Smooth muscle cell (in vitro differentiated cells): ENCODE results near the gene MROH2B. TPM values are rescaled to one million over a fixed set of nuclear protein-coding genes. Genes with fewer than 3 reads are reported as not detected.

Source experiments
- DNase-seq: peaks from one replicate; lab custom pipeline; 2025; ENCODE audit not compliant: unreplicated experiment; lab: John Stamatoyannopoulos, UW
- H2AFZ ChIP-seq: fragments of 200-600 bp; sonication (generic); 2 replicates; pipeline ENCODE4 v1.6.0; 2016; ENCODE audit warnings: antibody characterized with exemption, low read depth, mild to moderate bottlenecking
- H3F3A ChIP-seq: fragments of 200-600 bp; sonication (generic); 2 replicates; pipeline ENCODE4 v1.6.0; 2017; ENCODE audit warnings: antibody characterized with exemption, low read depth
- H3K27ac ChIP-seq: fragments of 200-600 bp; sonication (generic); 2 replicates; pipeline ENCODE4 v1.5.1; 2016; ENCODE audit warnings: low read depth, mild to moderate bottlenecking
- H3K27me3 ChIP-seq: fragments of 200-600 bp; sonication (generic); 2 replicates; pipeline ENCODE4 v1.6.1; 2016; ENCODE audit warnings: low read depth, mild to moderate bottlenecking
- H3K36me3 ChIP-seq: fragments of 200-600 bp; sonication (generic); 2 replicates; pipeline ENCODE4 v1.5.1; 2016; ENCODE audit warnings: low read depth
- H3K4me1 ChIP-seq: fragments of 200-600 bp; sonication (generic); 2 replicates; pipeline ENCODE4 v1.5.1; 2016; ENCODE audit warnings: low read depth
- H3K4me2 ChIP-seq: fragments of 200-600 bp; sonication (generic); 2 replicates; pipeline ENCODE4 v1.6.0; 2016; ENCODE audit warnings: mild to moderate bottlenecking
- H3K4me3 ChIP-seq: fragments of 200-600 bp; sonication (generic); 2 replicates; pipeline ENCODE4 v1.5.1; 2016; ENCODE audit warnings: mild to moderate bottlenecking
- H3K79me2 ChIP-seq: fragments of 200-600 bp; sonication (generic); 2 replicates; pipeline ENCODE4 v1.6.0; 2016; ENCODE audit warnings: low read depth, mild to moderate bottlenecking
- H3K9ac ChIP-seq: fragments of 200-600 bp; sonication (generic); 2 replicates; pipeline ENCODE4 v1.6.0; 2016; ENCODE audit warnings: low read depth
- H3K9me3 ChIP-seq: fragments of 200-600 bp; sonication (generic); replicated peaks from 2 replicates; pipeline ENCODE4 v1.5.1; 2016; ENCODE audit warnings: low read depth
- H4K20me1 ChIP-seq: fragments of 200-600 bp; sonication (generic); 2 replicates; pipeline ENCODE4 v1.6.0; 2016; ENCODE audit warnings: low read depth
- WGBS: methylation state at CpG from one replicate; pipeline ENCODE4 v1.1.7; 2016; ENCODE audit warnings: low lambda C conversion rate; 5-methylcytosine and 5-hydroxymethylcytosine counted together
- polyA plus RNA-seq: library from polyadenylated mRNA; unstranded; fragments of >200 nt; fragmentation: Nextera tagmentation; extraction: Ambion mirVana; gene quantifications from 2 replicates; pipeline ENCODE4 v1.2.1, GENCODE V29; 2016
- small RNA-seq: library from RNA; depleted of rRNA; stranded (forward); fragments of <200 nt; gene quantifications from one replicate; pipeline ENCODE3, GENCODE V24; 2014
- total RNA-seq: library from RNA; depleted of rRNA; stranded (reverse); fragments of >200 nt; gene quantifications from 2 replicates; pipeline ENCODE4 v1.2.3, GENCODE V29; 2014
- TF ChIP-seq, protein P1 (sequence below): fragments of 200-600 bp; sonication (generic); IDR thresholded peaks from 2 replicates; pipeline ENCODE4 v1.5.1; 2017; ENCODE audit warnings: borderline replicate concordance, mild to moderate bottlenecking, antibody characterized with exemption; ENCODE audit not compliant: insufficient read depth, poor library complexity, severe bottlenecking

MROH2B gene
- total and polyA plus RNA-seq, 2 experiments from 2014 or later = not detected

DNA sequence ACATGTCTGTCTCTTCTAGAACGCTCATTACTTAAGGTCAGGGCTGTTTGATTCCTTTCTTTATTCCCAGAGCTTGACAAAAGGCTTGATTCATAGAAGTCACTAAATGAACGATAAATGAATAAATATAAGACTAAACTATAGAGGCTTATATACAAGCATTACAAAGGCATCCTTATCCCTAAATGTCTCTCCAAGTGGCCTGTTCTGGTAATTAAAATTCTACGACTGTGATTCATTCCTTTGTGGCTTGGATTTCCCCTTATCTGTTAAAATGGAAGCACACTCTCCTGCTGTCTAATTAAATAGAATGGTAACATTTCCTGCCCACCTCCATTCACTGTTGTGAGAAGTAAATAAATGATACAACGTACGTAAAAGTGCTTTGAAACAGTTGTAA, 112.3 kb downstream of the MROH2B start:
- no peak overlapping the region for H3K4me2 ChIP-seq
- H3K27me3 ChIP-seq = no peaks in the 10 kb centered on the region
- H3F3A ChIP-seq = no peaks in the 10 kb centered on the region
- DNase-seq = no peak
- H3K4me3 ChIP-seq = no peak overlapping the region
- TF ChIP-seq, protein P1, sequence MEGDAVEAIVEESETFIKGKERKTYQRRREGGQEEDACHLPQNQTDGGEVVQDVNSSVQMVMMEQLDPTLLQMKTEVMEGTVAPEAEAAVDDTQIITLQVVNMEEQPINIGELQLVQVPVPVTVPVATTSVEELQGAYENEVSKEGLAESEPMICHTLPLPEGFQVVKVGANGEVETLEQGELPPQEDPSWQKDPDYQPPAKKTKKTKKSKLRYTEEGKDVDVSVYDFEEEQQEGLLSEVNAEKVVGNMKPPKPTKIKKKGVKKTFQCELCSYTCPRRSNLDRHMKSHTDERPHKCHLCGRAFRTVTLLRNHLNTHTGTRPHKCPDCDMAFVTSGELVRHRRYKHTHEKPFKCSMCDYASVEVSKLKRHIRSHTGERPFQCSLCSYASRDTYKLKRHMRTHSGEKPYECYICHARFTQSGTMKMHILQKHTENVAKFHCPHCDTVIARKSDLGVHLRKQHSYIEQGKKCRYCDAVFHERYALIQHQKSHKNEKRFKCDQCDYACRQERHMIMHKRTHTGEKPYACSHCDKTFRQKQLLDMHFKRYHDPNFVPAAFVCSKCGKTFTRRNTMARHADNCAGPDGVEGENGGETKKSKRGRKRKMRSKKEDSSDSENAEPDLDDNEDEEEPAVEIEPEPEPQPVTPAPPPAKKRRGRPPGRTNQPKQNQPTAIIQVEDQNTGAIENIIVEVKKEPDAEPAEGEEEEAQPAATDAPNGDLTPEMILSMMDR = no peak
- H2AFZ ChIP-seq = no peak overlapping the region
- H4K20me1 ChIP-seq = no peaks in the 10 kb centered on the region
- no peak overlapping the region for H3K27ac ChIP-seq
- 87% methylated on average over 5 of the region's 5 CpGs for WGBS
- no peaks in the 10 kb centered on the region for H3K4me1 ChIP-seq
- no peaks in the 10 kb centered on the region for H3K9me3 ChIP-seq
- no peaks in the 10 kb centered on the region for H3K79me2 ChIP-seq
- H3K9ac ChIP-seq = no peak overlapping the region
- no peaks in the 10 kb centered on the region for H3K36me3 ChIP-seq

DNA sequence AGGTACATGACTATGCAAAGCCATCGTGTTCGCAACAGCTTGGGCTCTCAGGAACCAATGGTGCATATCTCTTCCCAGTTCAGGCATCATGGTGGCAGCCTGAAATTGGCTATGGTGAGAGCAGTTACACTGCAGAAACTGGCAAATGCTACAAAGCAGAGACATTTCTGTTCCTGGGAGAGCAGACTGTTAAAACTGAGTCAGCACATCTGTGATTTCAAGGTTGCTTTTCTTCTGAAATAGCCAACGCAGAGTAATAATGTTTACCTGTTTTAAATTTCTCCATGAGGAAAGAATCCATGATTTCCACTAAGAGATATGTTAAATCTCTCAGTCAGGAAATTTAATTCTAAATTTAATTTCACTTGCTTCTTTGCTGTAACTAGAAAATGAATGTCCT, 114.1 kb downstream of the MROH2B start:
- Histone ChIP-seq H3K4me3 (no peak overlapping the region), H2AFZ (no peak overlapping the region), H3K9me3 (no peaks in the 10 kb centered on the region), H3K4me2 (no peak overlapping the region), H3K36me3 (no peaks in the 10 kb centered on the region), H3K27ac (no peak overlapping the region), H4K20me1 (no peaks in the 10 kb centered on the region), H3K9ac (no peak overlapping the region), H3K27me3 (no peaks in the 10 kb centered on the region), H3K4me1 (no peaks in the 10 kb centered on the region), H3F3A (no peaks in the 10 kb centered on the region), H3K79me2 (no peaks in the 10 kb centered on the region)
- TF ChIP-seq, protein P1 = no peak
- no peak for DNase-seq
- 97% methylated on average over 3 of the region's 3 CpGs for WGBS

DNA sequence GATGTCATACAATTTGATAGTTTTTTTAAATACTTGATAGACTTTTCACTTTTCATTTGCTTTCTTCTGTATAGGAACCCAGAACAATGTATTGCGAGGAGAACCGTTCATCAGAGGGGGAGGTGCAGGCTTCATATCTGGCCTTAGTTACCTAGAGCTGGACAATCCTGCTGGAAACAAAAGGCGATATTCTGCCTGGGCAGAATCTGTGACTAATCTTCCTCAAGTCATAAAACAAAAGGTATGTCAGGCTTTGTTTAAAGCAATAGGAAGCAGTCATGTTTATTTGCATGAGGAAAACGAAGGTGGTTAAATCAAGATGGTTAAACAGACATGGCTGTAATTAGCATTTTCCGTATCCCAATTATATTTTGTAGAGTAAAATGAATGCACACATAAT, 115.8 kb downstream of the MROH2B start:
- no peaks in the 10 kb centered on the region for H3K36me3 ChIP-seq
- no peaks in the 10 kb centered on the region for H3K27me3 ChIP-seq
- H3K4me1 ChIP-seq = no peaks in the 10 kb centered on the region
- 85% methylated on average over 5 of the region's 5 CpGs for WGBS
- H3K79me2 ChIP-seq = no peaks in the 10 kb centered on the region
- no peak overlapping the region for H3K9ac ChIP-seq
- H3K4me3 ChIP-seq = no peak overlapping the region
- H3F3A ChIP-seq = no peaks in the 10 kb centered on the region
- H3K4me2 ChIP-seq = no peak overlapping the region
- no peak for DNase-seq
- H3K9me3 ChIP-seq = no peaks in the 10 kb centered on the region
- no peak overlapping the region for H2AFZ ChIP-seq
- TF ChIP-seq, protein P1 = no peak
- H4K20me1 ChIP-seq = no peaks in the 10 kb centered on the region
- no peak overlapping the region for H3K27ac ChIP-seq

Small RNA genes within 50 kb of the gene (small RNA-seq; reads per million reads assigned to genes)
- not detected for gene AC114967.1

Other genes starting within 250 kb of the MROH2B start
- 168 and 228 TPM in 2 replicates for gene RPL37, start 236.1 kb downstream of the MROH2B start, total RNA-seq
- 594 and 697 TPM in 2 replicates for gene RPL37, start 236.1 kb downstream of the MROH2B start, polyA plus RNA-seq
- 0.90 and 0.99 TPM in 2 replicates for gene CARD6, start 230.0 kb downstream of the MROH2B start, total RNA-seq
- 0.43 and 0.76 TPM in 2 replicates for gene CARD6, start 230.0 kb downstream of the MROH2B start, polyA plus RNA-seq
- not detected in 2 replicates for gene C7, start 161.8 kb downstream of the MROH2B start, total RNA-seq
- 0.23 and 0.53 TPM in 2 replicates for gene C7, start 161.8 kb downstream of the MROH2B start, polyA plus RNA-seq
- not detected in 2 replicates for gene C6, start 142.2 kb upstream of the MROH2B start, total RNA-seq
- not detected in 2 replicates for gene C6, start 142.2 kb upstream of the MROH2B start, polyA plus RNA-seq